Thyroid gland (tissue), 4 donors: Measurements from ENCODE around the gene STK4. TPM values are rescaled to one million over a fixed set of nuclear protein-coding genes. Genes with fewer than 3 reads are reported as not detected.

Source experiments
- DNase-seq, 2 donors: peaks; one replicate each; pipeline ENCODE4 v3.0.0-alpha.2; 2019
- H3K27ac ChIP-seq, 3 donors: fragments of 200-600 bp; sonication (generic); 1 replicate in 2 of 3; 2 replicates in 1 of 3; pipeline ENCODE4 v1.5.1; 2016 to 2019; ENCODE audit warnings: mild to moderate bottlenecking in 1 of 3, moderate library complexity in 1 of 3
- H3K27me3 ChIP-seq: fragments of 200-600 bp; sonication (generic); one replicate; pipeline ENCODE4 v1.5.1; 2019
- H3K36me3 ChIP-seq, 2 donors: fragments of 200-600 bp; sonication (generic); one replicate each; pipeline ENCODE4 v1.5.1; 2016 to 2019
- H3K4me1 ChIP-seq, 2 donors: fragments of 200-600 bp; sonication (generic); one replicate each; pipeline ENCODE4 v1.5.1; 2017 to 2019
- H3K4me3 ChIP-seq, 3 donors: fragments of 200-600 bp; sonication (generic); replicated peaks in 1 of 3; 1 replicate in 2 of 3; 2 replicates in 1 of 3; pipeline ENCODE4 v1.5.1; 2016; ENCODE audit warnings: mild to moderate bottlenecking in 1 of 3
- H3K9me3 ChIP-seq: fragments of 200-600 bp; sonication (generic); one replicate; pipeline ENCODE4 v1.5.1; 2017
- POLR2A ChIP-seq, 2 donors: fragments of 450-650 bp; IDR thresholded peaks; one replicate each; pipeline ENCODE4 v1.6.1; 2017; ENCODE audit warnings: antibody characterized with exemption in 2 of 2, mild to moderate bottlenecking in 2 of 2, moderate library complexity in 1 of 2
- WGBS, 2 donors: methylation state at CpG; one replicate each; pipeline ENCODE4 v1.1.5; 2017; 5-methylcytosine and 5-hydroxymethylcytosine counted together
- intact Hi-C: fragments of 100-400 bp; cut with DNase I; formaldehyde crosslinking; loops from one replicate; pipeline ENCODE4 v1.15.1; 2023
- total RNA-seq, 4 donors: library from RNA; depleted of rRNA; stranded (reverse); fragments of >200 nt; gene quantifications; one replicate each; pipeline ENCODE4 v1.2.3, GENCODE V29; 2016
- TF ChIP-seq, protein P1 (sequence below), 6 experiments: fragments of 200-600 bp in 3 of 6; fragments of 450-650 bp in 3 of 6; sonication (generic) in 3 of 6; IDR thresholded peaks; one replicate each; pipeline ENCODE4 v1.5.1; 2016 to 2019; ENCODE audit warnings: antibody characterized with exemption in 6 of 6, mild to moderate bottlenecking in 2 of 6, inconsistent platforms in 1 of 6, moderate library complexity in 1 of 6

STK4 gene
- total RNA-seq, 4 donors from 2014 or later, result 18.8 to 37.2 (median 29.2) TPM

GRCh38 chr20:45114465-45115385 lies 148.4 kb downstream of the STK4 start, which contains the start of gene WFDC5:
Gene WFDC5 (minus strand): TSS chr20:45115174. CDS start chr20:45115083, 91 bp downstream.
- H3K4me3 ChIP-seq, result no peak within 1 kb of the TSS
- H3K27me3 ChIP-seq, result no peaks in the 10 kb centered on the region
- no peak for DNase-seq
- H3K36me3 ChIP-seq, result no peaks in the 10 kb centered on the region
- TF ChIP-seq POLR2A (IDR thresholded peaks at IDR 0.05), result no peak
- TF ChIP-seq, protein P1, sequence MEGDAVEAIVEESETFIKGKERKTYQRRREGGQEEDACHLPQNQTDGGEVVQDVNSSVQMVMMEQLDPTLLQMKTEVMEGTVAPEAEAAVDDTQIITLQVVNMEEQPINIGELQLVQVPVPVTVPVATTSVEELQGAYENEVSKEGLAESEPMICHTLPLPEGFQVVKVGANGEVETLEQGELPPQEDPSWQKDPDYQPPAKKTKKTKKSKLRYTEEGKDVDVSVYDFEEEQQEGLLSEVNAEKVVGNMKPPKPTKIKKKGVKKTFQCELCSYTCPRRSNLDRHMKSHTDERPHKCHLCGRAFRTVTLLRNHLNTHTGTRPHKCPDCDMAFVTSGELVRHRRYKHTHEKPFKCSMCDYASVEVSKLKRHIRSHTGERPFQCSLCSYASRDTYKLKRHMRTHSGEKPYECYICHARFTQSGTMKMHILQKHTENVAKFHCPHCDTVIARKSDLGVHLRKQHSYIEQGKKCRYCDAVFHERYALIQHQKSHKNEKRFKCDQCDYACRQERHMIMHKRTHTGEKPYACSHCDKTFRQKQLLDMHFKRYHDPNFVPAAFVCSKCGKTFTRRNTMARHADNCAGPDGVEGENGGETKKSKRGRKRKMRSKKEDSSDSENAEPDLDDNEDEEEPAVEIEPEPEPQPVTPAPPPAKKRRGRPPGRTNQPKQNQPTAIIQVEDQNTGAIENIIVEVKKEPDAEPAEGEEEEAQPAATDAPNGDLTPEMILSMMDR (IDR thresholded peaks at IDR 0.05), result no peak
- intact Hi-C loops, result no loop called here
- H3K4me1 ChIP-seq, result peaks cover 0 to 10% of the 10 kb centered on the region in 2 donors
- no peak within 1 kb of the TSS for H3K27ac ChIP-seq
- 57 to 61% methylated on average over 12 to 16 of the region's 16 CpGs for WGBS, 2 donors
- H3K9me3 ChIP-seq, result no peaks in the 10 kb centered on the region

- H3K27me3 ChIP-seq, result no peaks in the 10 kb centered on the region
- intact Hi-C loops, result no loop called here
- TF ChIP-seq, protein P1 (IDR thresholded peaks at IDR 0.05), result no peak
- no peak for TF ChIP-seq POLR2A (IDR thresholded peaks at IDR 0.05)
- DNase-seq, result no peak
- H3K4me1 ChIP-seq, result peaks cover 0 to 10% of the 10 kb centered on the region in 2 donors
- H3K4me3 ChIP-seq, result no peak overlapping the region
- H3K27ac ChIP-seq, result no peak overlapping the region
- WGBS, 2 donors, result 74% methylated on average over 2 to 3 of the region's 3 CpGs
- H3K9me3 ChIP-seq, result no peaks in the 10 kb centered on the region
- H3K36me3 ChIP-seq, result no peaks in the 10 kb centered on the region
Measured at GRCh38 chr20:45115386-45115774, 149.1 kb downstream of the STK4 start.

GRCh38 chr20:45115829-45116228 lies 149.5 kb downstream of the STK4 start:
- H3K27ac ChIP-seq, result no peak overlapping the region
- 86 to 94% methylated on average over 4 of the region's 4 CpGs for WGBS, 2 donors
- H3K4me3 ChIP-seq, result no peak overlapping the region
- H3K27me3 ChIP-seq, result no peaks in the 10 kb centered on the region
- DNase-seq, result no peak
- no peaks in the 10 kb centered on the region for H3K9me3 ChIP-seq
- peaks cover 0 to 9% of the 10 kb centered on the region in 2 donors for H3K4me1 ChIP-seq
- no peaks in the 10 kb centered on the region for H3K36me3 ChIP-seq
- intact Hi-C loops, result no loop called here
- no peak for TF ChIP-seq POLR2A (IDR thresholded peaks at IDR 0.05)
- TF ChIP-seq, protein P1 (IDR thresholded peaks at IDR 0.05), result no peak

DNA sequence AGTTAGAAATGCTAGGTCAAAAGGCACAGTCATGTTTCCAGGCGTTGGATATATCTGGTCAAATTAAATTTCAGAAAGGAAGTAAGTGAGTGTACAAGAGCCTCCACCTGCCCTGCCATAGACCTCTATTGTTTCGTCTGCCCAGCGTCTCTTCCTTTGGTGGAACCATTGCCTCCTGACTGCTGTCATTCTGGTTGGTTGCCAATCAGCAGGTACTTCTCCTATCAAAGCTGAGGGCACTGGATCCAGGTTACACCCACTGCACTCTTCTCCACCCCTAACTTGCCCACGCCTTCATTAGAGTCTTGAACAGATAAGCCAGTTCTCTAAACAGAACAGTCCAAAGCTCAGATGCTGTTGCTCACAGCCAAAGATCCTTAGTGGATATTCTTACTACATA lies 151.3 kb downstream of the STK4 start:
- Histone ChIP-seq H3K9me3 (no peaks in the 10 kb centered on the region), H3K27me3 (no peaks in the 10 kb centered on the region), H3K27ac (no peak overlapping the region), H3K4me1 (no peaks in the 10 kb centered on the region), H3K4me3 (no peak overlapping the region), H3K36me3 (no peaks in the 10 kb centered on the region)
- no peak for DNase-seq
- intact Hi-C loops, result no loop called here
- WGBS, 2 donors, result 66 to 69% methylated on average over 4 of the region's 4 CpGs
- TF ChIP-seq POLR2A (IDR thresholded peaks at IDR 0.05), result no peak
- TF ChIP-seq, protein P1 (IDR thresholded peaks at IDR 0.05), result no peak

DNA sequence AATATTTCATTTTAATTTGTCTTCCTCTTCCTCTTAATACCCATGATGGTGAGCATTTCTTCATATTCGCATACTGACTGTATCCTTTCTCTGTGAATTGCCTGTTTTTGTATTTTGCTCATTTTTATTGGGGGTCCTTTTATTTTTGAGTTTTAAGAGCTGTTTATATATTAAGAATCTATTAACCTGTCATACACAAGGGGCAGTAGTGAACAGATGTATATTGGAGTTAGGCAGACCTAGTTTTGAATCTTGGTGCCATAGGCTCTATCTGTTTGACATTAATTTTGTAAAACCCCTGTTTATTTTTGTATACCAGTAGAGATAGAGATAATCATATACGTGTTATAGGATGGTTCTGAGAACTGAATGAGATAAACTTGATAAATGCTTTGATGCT lies 151.7 kb downstream of the STK4 start:
- H3K36me3 ChIP-seq, result no peaks in the 10 kb centered on the region
- H3K27me3 ChIP-seq, result no peaks in the 10 kb centered on the region
- TF ChIP-seq, protein P1 (IDR thresholded peaks at IDR 0.05), result no peak
- TF ChIP-seq POLR2A (IDR thresholded peaks at IDR 0.05), result no peak
- 88 to 93% methylated on average over 2 of the region's 2 CpGs for WGBS, 2 donors
- no peak overlapping the region for H3K27ac ChIP-seq
- no peaks in the 10 kb centered on the region for H3K4me1 ChIP-seq
- H3K4me3 ChIP-seq, result no peak overlapping the region
- DNase-seq, result no peak
- intact Hi-C loops, result no loop called here
- no peaks in the 10 kb centered on the region for H3K9me3 ChIP-seq
